NCI-H446 treated with DMSO at 0.1 percent for 48 hours (cell line): ENCODE measurements around the gene ERCC8.
"Not testable (repeated sequence)": the region's sequence is repeated elsewhere in the genome, so short reads cannot be mapped to it uniquely, and the experiment has no call there.

ENCODE experiments used
- DNase-seq: peaks from one replicate; lab custom pipeline; 2025; lab: John Stamatoyannopoulos, UW

ERCC8 gene

GRCh38 chr5:60944904-60945812 is at the start of gene ERCC8, which contains the start of gene NDUFAF2:
TSS of gene ERCC8 (minus strand) at chr5:60945070. CDS start at chr5:60945008, 62 bp downstream.
TSS of gene NDUFAF2 (plus strand) at chr5:60945205. CDS start at chr5:60945256, 51 bp downstream.
- DNase-seq = peak; percentile 82

GRCh38 chr5:60993875-60994571 is 49.2 kb upstream of the ERCC8 start:
- no peak for DNase-seq

DNA sequence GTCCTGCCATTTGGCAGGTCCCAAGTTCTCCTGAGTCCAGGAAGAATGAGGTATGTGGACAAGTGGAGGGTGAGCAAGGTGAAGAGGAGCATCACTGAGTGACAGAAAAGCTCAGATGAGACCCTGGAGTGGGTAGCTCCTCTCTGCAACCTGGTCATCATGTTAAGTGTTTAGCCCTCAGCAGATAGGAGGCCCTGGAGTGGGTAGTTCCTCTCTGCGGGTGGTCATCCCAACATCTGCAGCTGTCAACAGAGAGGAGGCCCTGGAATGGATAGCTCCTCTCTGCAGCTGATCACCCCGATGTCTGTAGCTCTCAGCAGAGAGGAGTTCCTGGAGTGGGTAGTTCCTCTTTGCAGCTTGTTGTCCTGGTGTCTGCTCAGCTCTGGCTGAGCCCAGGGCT is 48.6 kb upstream of the ERCC8 start:
- DNase-seq = no peak

DNA sequence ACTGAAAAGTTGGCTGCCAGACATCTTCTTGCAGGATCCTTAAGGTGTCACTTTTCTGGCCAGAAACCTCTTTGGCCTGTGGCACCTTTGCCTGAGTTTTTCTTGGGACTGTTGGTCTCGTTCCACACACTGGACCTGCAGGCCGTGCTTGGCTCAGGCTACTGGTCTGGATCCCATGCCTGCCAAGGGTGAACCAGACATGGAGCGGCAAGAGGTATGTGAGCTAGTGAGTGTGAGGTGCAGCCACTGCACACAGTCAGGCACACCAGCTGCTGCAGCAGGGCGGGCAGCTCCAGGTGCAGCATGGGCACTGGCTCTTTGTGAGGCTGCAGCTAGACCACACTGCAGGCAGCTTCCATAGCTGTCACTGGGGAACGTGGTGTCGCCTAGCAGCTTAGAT is 48.0 kb upstream of the ERCC8 start:
- no peak for DNase-seq

- DNase-seq = no peak
Observed at GRCh38 chr5:60989790-60990189, 44.9 kb upstream of the ERCC8 start.

GRCh38 chr5:60982127-60982526 is 37.3 kb upstream of the ERCC8 start:
- DNase-seq = not testable (repeated sequence)

GRCh38 chr5:60980511-60980910 is 35.6 kb upstream of the ERCC8 start:
- DNase-seq = no peak

- no peak for DNase-seq
Observed at GRCh38 chr5:60978968-60979367, 34.1 kb upstream of the ERCC8 start.

DNA sequence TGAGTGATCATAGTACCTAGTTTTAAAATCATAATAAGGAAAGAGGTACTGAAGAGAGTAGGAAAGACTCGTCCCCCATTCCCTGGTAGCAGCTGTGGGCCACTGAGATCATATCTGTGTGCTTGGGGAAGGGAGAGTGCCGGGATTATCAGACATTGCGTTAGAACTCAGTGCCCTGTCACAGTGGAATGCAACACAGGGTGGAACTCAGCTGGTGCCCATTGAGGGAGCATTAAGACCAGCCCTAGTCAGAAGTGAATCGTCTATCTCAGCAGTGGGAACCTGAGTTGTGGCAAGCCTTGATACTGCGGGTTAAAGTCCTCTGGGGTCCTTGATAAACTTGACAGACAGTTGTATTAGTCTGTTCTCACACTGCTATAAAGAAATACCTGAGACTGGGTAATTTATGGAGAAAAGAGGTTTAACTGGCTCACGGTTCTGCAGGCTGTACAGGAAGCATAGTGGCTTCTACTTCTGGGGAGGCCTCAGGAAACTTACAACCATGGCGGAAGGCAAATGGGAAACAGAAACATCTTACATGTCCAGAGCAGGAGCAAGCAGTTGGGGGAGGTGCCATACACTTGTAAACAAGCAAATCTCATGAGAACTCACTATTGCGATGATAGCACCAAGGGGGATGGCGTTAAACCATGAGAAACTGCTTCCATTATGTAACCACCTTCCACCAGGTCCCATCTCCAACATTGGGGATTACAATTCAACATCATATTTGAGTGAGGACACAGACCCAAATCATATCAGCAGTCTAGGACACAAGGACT is 33.3 kb upstream of the ERCC8 start:
- no peak for DNase-seq

GRCh38 chr5:60972231-60972630 is 27.4 kb upstream of the ERCC8 start:
- DNase-seq = no peak

- DNase-seq = no peak
Observed at GRCh38 chr5:60961685-60962084, 16.8 kb upstream of the ERCC8 start.

DNA sequence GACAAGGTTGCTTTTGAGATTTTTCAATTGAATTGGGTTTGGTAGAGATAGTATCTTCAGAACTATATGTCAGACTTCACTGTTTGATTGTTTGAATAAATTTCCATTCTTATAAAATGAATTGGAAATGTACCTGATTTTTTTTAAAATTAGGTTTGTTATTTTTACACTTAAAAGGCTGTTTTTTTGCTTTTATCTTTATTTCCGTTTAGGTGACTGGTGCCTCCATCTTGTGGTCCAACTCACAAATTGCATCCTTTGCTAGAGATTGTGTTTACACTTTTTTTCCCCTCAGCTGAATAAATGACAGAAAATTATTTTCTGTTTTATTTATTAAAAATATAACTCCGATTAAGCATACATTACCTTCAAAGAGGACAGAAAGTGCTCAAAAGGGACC is 15.7 kb upstream of the ERCC8 start:
- no peak for DNase-seq

- no peak for DNase-seq
Observed at GRCh38 chr5:60959156-60959555, 14.3 kb upstream of the ERCC8 start.

GRCh38 chr5:60958712-60959111 is 13.8 kb upstream of the ERCC8 start:
- DNase-seq = no peak

GRCh38 chr5:60958088-60958487 is 13.2 kb upstream of the ERCC8 start:
- DNase-seq = no peak

GRCh38 chr5:60955239-60955638 is 10.4 kb upstream of the ERCC8 start:
- no peak for DNase-seq

DNA sequence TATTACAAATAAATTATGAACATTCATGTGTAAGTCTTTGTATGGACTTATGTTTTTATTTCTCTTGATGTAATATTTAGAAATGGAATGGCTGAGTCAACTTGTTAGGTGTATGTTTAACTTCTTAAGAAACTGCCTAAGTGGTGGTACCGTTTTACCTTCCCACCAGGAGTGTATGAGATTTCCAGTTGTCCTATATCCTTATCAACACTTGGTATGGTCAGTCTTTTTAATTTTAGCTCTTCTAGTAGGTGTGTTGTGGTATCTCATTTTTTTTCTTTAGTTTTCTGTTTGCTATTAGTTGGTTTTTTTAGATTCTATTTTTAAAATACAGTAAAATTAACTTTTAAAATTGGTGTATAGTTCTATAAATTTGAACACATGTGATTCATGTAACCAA is 3.9 kb upstream of the ERCC8 start:
- DNase-seq = no peak

DNA sequence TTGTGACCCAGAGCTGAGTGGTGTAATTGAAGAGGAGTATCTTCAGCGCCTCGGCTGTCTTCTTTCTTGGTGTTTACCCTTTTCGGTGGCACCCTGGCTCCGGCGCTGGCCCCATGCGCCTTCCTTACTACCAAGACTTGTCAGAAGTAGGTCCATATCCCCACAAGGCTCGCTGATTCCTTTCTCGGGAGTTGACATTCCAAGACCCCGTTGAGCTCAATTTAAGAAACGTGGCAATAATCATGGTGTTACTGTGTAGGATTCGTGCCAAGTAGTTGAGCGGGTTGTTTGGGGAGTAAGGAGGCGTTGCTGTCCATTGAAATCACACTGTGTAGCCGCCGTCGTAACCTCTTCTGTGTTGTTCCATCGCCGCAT is 930 bp upstream of the ERCC8 start:
- DNase-seq = no peak

- DNase-seq = no peak
Observed at GRCh38 chr5:60943624-60944023, 1.2 kb downstream of the ERCC8 start.

DNA sequence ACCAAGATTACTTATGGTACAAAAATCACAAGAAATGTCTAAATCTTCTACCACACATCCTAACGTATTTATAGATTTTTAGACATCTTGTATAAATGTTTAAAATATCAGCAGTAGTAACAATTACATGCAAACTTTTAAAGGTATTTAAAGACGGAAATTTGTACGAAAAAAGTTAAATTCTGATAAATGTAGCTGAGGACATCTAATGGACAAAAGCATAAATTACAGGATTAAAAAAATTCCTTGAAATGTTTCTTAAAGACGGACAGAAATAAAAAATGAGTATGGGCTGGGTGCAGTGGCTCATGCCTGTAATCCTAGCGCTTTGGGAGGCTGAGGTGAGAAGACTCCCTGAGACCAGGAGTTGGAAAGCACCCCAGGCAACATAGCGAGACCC is 15.8 kb downstream of the ERCC8 start:
- no peak for DNase-seq

DNA sequence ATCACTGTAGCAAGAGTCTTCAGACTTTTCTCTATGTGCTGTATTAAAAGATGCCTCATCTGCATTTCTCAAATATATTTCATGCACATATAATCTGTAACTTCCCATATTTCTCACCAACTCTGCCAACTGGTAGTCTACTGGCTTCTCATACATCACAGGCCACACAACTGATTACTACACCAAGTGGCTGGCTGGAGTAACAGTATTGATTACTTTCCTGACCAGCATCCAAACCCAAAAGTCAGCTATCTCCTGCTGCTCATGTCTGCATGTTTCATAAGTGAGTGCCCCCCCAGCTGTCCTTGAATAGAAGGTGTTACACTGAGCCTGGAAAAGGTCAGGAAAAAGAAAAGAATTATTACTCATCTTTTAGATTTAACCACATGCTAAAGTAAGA is 17.4 kb downstream of the ERCC8 start:
- DNase-seq = no peak

DNA sequence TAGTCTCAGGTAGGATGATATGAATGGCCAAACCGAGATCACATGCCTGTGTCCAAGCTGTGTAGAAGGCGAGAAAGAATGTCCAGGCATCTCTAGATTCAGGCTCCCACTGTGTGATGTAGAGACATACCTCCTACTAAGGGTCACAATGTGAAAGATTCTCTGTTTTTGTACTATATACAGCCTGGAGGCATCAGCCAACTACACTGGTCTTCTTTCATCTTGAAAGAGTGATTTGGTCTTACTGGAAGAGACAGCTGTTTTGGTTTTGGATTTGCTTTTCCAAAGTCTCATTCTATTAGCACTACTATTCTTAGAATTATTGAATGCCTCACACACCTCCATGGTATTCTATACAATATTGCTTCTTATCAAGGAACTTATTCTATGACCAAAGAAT is 26.4 kb downstream of the ERCC8 start:
- no peak for DNase-seq

DNA sequence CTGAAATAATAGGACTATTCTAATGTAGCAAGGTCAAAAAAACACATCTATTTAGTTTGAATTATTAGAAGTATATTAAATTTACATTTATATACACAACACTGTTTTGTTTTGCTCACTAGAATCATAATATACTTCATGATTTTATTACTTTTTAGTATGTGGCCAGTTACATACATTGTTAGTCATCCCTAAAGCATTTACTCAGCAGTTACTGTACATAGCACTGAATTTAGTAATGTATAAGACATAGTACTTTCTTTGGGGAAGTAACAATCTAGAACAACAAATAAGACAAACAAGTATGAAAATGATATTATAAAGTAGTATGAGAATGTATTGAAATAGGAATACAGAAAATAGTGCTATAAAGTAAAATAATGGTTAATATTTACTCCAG is 28.2 kb downstream of the ERCC8 start:
- no peak for DNase-seq
